ENCODE results near the gene BRD1. TPM values are rescaled to one million over a fixed set of nuclear protein-coding genes. Genes with fewer than 3 reads are reported as not detected.

The BRD1 gene
- total RNA-seq, 1 experiment from 2014 or later = 51.2 TPM

DNA sequence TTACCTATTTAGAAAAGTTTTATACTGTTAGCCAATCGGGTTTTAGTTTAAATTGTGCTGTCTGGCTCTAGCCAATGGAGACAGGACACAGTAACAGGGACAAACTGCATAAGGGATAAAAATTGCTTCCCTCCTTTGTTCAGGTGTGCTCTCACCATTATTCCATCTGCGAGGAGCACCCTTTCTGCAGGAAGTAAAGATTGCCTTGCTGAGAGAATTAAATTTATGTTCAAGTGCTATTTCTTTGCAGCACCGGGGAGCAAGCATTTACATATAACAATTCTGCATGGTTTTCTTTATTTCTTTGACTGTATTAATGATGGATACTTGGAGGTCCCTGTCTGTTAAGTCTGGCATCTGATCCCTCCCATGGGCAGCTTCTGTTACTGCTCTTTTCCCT lies 80.5 kb downstream of the BRD1 start:
- Histone ChIP-seq H3K4me1 (ENCODE audit: insufficient read depth, low read length, poor library complexity, severe bottlenecking) (no peaks in the 10 kb centered on the region), H3K27ac (ENCODE audit: low read depth, low read length, poor library complexity, severe bottlenecking) (no peak overlapping the region), H3K4me3 (ENCODE audit: low read depth, low read length, poor library complexity, severe bottlenecking) (no peak overlapping the region), H3K36me3 (ENCODE audit: insufficient read depth, low read length, poor library complexity, severe bottlenecking) (no peaks in the 10 kb centered on the region), H3K27me3 (replicated peaks; ENCODE audit: insufficient read depth, low read depth, low read length, poor library complexity) (peaks cover 8% of the 10 kb centered on the region), H3K9me3 (ENCODE audit: low read depth, low read length, poor library complexity, severe bottlenecking) (peaks cover 16% of the 10 kb centered on the region)
- no peak for TF ChIP-seq EZH2 (IDR thresholded peaks at IDR 0.05; ENCODE audit: borderline replicate concordance, low read depth, low read length, poor library complexity, severe bottlenecking)
- TF ChIP-seq, protein P1, sequence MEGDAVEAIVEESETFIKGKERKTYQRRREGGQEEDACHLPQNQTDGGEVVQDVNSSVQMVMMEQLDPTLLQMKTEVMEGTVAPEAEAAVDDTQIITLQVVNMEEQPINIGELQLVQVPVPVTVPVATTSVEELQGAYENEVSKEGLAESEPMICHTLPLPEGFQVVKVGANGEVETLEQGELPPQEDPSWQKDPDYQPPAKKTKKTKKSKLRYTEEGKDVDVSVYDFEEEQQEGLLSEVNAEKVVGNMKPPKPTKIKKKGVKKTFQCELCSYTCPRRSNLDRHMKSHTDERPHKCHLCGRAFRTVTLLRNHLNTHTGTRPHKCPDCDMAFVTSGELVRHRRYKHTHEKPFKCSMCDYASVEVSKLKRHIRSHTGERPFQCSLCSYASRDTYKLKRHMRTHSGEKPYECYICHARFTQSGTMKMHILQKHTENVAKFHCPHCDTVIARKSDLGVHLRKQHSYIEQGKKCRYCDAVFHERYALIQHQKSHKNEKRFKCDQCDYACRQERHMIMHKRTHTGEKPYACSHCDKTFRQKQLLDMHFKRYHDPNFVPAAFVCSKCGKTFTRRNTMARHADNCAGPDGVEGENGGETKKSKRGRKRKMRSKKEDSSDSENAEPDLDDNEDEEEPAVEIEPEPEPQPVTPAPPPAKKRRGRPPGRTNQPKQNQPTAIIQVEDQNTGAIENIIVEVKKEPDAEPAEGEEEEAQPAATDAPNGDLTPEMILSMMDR (conservative IDR thresholded peaks at IDR 0.05; ENCODE audit: low read depth, low read length) = no peak
- intact Hi-C loops (cut with micrococcal nuclease; ENCODE audit: unreplicated experiment) = no loop called here
- ChIA-PET CTCF (no interaction called here), POLR2A (ENCODE audit: low non-redundant PET) (no interaction called here)
- DNase-seq (ENCODE audit: low spot score) = no peak
- no TSS peak for BruUV-seq (replicated peaks)

DNA sequence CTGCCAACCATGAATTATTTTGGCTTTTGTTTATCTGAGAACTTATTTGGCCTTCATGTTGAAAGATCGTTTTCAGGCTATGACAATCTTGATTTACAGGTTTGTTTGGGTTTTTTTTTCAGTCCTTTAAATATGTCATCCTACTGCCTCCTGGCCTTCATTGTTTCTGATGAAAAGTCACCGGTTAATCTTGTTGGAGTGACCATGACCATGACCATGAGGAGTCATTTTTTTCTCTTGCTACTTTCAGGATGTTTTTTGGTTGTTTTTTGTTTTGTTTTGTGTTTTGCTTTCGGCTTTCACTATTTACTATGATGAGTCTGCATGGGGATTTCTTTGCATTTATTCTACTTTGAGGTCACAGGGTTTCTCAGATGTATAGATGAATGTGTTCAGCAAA lies 81.6 kb downstream of the BRD1 start:
- H3K4me3 ChIP-seq (ENCODE audit: low read depth, low read length, poor library complexity, severe bottlenecking) = no peak overlapping the region
- ChIA-PET POLR2A (ENCODE audit: low non-redundant PET) (no interaction called here), CTCF (no interaction called here)
- no peak overlapping the region for H3K27ac ChIP-seq (ENCODE audit: low read depth, low read length, poor library complexity, severe bottlenecking)
- H3K36me3 ChIP-seq (ENCODE audit: insufficient read depth, low read length, poor library complexity, severe bottlenecking) = no peaks in the 10 kb centered on the region
- intact Hi-C loops (cut with micrococcal nuclease; ENCODE audit: unreplicated experiment) = no loop called here
- H3K4me1 ChIP-seq (ENCODE audit: insufficient read depth, low read length, poor library complexity, severe bottlenecking) = no peaks in the 10 kb centered on the region
- peaks cover 16% of the 10 kb centered on the region for H3K9me3 ChIP-seq (ENCODE audit: low read depth, low read length, poor library complexity, severe bottlenecking)
- BruUV-seq (replicated peaks) = no TSS peak
- TF ChIP-seq EZH2 (IDR thresholded peaks at IDR 0.05; ENCODE audit: borderline replicate concordance, low read depth, low read length, poor library complexity, severe bottlenecking) = no peak
- TF ChIP-seq, protein P1 (conservative IDR thresholded peaks at IDR 0.05; ENCODE audit: low read depth, low read length) = no peak
- no peak for DNase-seq (ENCODE audit: low spot score)
- peaks cover 15% of the 10 kb centered on the region for H3K27me3 ChIP-seq (replicated peaks; ENCODE audit: insufficient read depth, low read depth, low read length, poor library complexity)

DNA sequence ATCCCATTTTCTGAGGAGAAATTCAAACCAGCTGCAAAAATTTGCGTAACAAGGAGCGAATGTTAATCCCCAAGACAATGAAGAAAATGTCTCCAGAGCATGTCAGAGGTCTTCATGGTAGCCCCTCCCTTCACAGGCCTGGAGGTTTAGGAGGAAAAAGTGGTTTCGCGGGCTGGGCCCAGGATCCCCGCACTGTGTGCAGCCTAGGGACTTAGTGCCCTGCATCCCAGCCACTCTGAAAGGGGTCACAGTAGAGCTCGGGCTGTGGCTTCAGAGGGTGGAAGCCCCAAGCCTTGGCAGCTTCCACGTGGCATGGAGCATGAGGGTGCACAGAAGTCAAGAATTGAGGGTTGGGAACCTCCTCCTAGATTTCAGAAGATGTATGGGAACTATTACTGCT lies 87.4 kb downstream of the BRD1 start:
- DNase-seq (ENCODE audit: low spot score) = no peak
- POLR2A ChIA-PET (ENCODE audit: low non-redundant PET) = no interaction called here
- H3K9me3 ChIP-seq (ENCODE audit: low read depth, low read length, poor library complexity, severe bottlenecking) = peaks cover 8% of the 10 kb centered on the region
- no peak for TF ChIP-seq EZH2 (IDR thresholded peaks at IDR 0.05; ENCODE audit: borderline replicate concordance, low read depth, low read length, poor library complexity, severe bottlenecking)
- TF ChIP-seq, protein P1 (conservative IDR thresholded peaks at IDR 0.05; ENCODE audit: low read depth, low read length) = no peak
- peaks cover 34% of the 10 kb centered on the region for H3K27me3 ChIP-seq (replicated peaks; ENCODE audit: insufficient read depth, low read depth, low read length, poor library complexity)
- CTCF ChIA-PET = no interaction called here
- BruUV-seq (replicated peaks) = no TSS peak
- no peaks in the 10 kb centered on the region for H3K36me3 ChIP-seq (ENCODE audit: insufficient read depth, low read length, poor library complexity, severe bottlenecking)
- no peak overlapping the region for H3K4me3 ChIP-seq (ENCODE audit: low read depth, low read length, poor library complexity, severe bottlenecking)
- H3K27ac ChIP-seq (ENCODE audit: low read depth, low read length, poor library complexity, severe bottlenecking) = no peak overlapping the region
- intact Hi-C loops (cut with micrococcal nuclease; ENCODE audit: unreplicated experiment) = no loop called here
- H3K4me1 ChIP-seq (ENCODE audit: insufficient read depth, low read length, poor library complexity, severe bottlenecking) = no peaks in the 10 kb centered on the region

Measured in A673 (cell line).